SK-N-MC (cell line): ENCODE results near the gene TSGA10IP.

Source experiments
- DNase-seq: peaks from one replicate; pipeline ENCODE4 v3.0.0-alpha.2; 2011; ENCODE audit warnings: low read depth, low spot score
- H3K27ac ChIP-seq: fragments of 200-600 bp; sonication (generic); 2 replicates; pipeline ENCODE4 v1.5.1; 2016; ENCODE audit warnings: mixed run types
- H3K36me3 ChIP-seq: fragments of 200-600 bp; sonication (generic); 2 replicates; pipeline ENCODE4 v1.6.1; 2017; ENCODE audit warnings: antibody characterized with exemption, low read length, mixed read lengths; ENCODE audit not compliant: insufficient read depth
- H3K4me3 ChIP-seq: fragments of 200-600 bp; sonication (generic); 2 replicates; pipeline ENCODE4 v1.5.1; 2016
- H3K9ac ChIP-seq: fragments of 200-600 bp; sonication (generic); 2 replicates; pipeline ENCODE4 v1.8.0; 2017; ENCODE audit warnings: mixed run types, mixed read lengths; ENCODE audit not compliant: insufficient read length
- H3K9me3 ChIP-seq: fragments of 200-600 bp; sonication (generic); 2 replicates; pipeline ENCODE4 v1.6.1; 2017; ENCODE audit warnings: low read depth, mild to moderate bottlenecking, antibody characterized with exemption, low read length, moderate library complexity, mixed read lengths
- EZH2 ChIP-seq: fragments of 200-600 bp; sonication (generic); IDR thresholded peaks from one replicate; pipeline ENCODE4 v1.6.1; 2017; ENCODE audit warnings: antibody characterized with exemption
- FOXP2 ChIP-seq: optimal IDR thresholded peaks from 2 replicates; pipeline ENCODE3; 2011; ENCODE audit warnings: mild to moderate bottlenecking, moderate library complexity; ENCODE audit not compliant: insufficient read depth; ENCODE audit errors: extremely low read length, control extremely low read depth
- POLR2AphosphoS5 ChIP-seq: IDR thresholded peaks from 2 replicates; pipeline ENCODE4 v1.6.1; 2012; ENCODE audit warnings: mild to moderate bottlenecking, low read depth, low read length, borderline replicate concordance

TSGA10IP gene

GRCh38 chr11:65900899-65901180 lies 44.4 kb upstream of the TSGA10IP start:
- Histone ChIP-seq H3K27ac (no peak overlapping the region), H3K36me3 (no peaks in the 10 kb centered on the region), H3K9me3 (no peaks in the 10 kb centered on the region), H3K9ac (no peak overlapping the region), H3K4me3 (peak overlapping the region; percentile 83)
- DNase-seq, result no peak
- TF ChIP-seq EZH2 (no peak), FOXP2 (no peak), POLR2AphosphoS5 (no peak)

GRCh38 chr11:65903068-65903481 lies 42.2 kb upstream of the TSGA10IP start:
- Histone ChIP-seq H3K9me3 (no peaks in the 10 kb centered on the region), H3K36me3 (no peaks in the 10 kb centered on the region), H3K9ac (no peak overlapping the region), H3K4me3 (no peak overlapping the region), H3K27ac (no peak overlapping the region)
- no peak for TF ChIP-seq FOXP2
- no peak for TF ChIP-seq POLR2AphosphoS5
- TF ChIP-seq EZH2, result no peak
- DNase-seq, result no peak

DNA sequence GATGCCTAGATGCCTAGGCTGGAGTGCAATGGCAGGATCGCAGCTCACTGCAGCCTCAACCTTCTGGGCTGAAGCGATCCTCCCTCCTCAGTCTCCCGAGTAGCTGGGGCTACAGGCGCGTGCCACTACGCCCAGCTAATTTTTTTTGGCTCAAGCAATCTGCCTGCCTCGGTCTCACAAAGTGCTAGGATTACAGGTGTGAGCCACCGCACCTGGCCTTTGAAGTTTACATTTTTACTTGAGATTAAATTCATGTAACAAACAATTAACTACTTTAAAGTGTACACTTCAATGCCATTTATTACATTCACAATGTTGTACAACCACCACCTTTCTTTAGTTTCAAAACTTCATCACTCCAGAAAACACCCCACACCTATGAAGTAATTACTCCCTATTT lies 41.6 kb upstream of the TSGA10IP start:
- no peaks in the 10 kb centered on the region for H3K36me3 ChIP-seq
- no peak overlapping the region for H3K27ac ChIP-seq
- no peak for TF ChIP-seq POLR2AphosphoS5
- no peak for TF ChIP-seq EZH2
- no peak for TF ChIP-seq FOXP2
- no peak overlapping the region for H3K9ac ChIP-seq
- no peaks in the 10 kb centered on the region for H3K9me3 ChIP-seq
- H3K4me3 ChIP-seq, result no peak overlapping the region
- no peak for DNase-seq

- Histone ChIP-seq H3K9ac (no peak overlapping the region), H3K36me3 (no peaks in the 10 kb centered on the region), H3K4me3 (no peak overlapping the region), H3K27ac (no peak overlapping the region), H3K9me3 (no peaks in the 10 kb centered on the region)
- no peak for TF ChIP-seq FOXP2
- TF ChIP-seq POLR2AphosphoS5, result no peak
- DNase-seq, result no peak
Observed at GRCh38 chr11:65906602-65907001, 38.7 kb upstream of the TSGA10IP start.

GRCh38 chr11:65907878-65908277 lies 37.4 kb upstream of the TSGA10IP start:
- no peak for DNase-seq
- TF ChIP-seq FOXP2 (no peak), EZH2 (no peak), POLR2AphosphoS5 (no peak)
- Histone ChIP-seq H3K9ac (no peak overlapping the region), H3K27ac (no peak overlapping the region), H3K9me3 (no peaks in the 10 kb centered on the region), H3K36me3 (no peaks in the 10 kb centered on the region), H3K4me3 (no peak overlapping the region)

DNA sequence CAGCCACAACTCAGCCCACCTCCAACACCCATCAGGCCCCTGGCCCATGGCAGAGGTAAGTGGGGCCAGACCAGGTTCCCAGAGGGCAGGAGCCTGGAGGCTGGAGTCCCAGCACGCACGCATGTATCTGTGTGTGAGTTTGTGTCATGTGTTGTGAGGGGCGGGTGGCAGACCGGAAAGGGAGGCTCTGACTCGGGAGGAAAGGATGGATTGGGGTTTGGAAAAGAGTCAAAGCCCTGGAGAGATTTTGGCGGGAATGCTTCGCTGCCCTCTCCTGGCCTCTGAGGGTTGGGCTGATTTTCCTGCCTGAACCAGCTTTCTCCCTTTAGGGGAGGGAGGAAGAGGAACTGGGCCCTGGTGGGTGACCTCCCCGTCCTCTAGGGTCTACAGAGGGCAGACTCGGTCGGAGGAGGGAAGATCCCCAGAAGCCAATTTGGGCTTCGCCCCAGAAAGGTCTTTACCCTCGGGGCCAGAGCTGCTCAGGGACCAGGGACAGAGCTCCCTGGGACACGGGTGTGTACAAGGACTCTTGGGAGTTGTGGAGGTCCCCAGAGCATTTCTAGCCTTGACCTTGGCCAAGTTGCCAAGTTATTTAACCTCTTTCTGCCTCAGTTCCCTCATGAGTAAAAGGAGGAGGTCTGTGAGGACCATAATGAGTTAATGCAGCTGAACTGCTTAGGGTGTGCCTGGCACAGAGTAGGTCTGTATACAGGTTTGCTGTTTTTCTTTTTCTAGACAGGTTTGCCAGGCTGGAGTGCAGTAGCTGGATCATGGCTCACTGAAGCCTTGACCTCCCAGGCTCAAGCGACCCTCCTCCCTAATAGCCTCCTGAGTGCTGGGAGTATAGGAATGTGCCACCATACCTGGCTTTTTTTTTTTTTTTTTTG lies 33.4 kb upstream of the TSGA10IP start:
- Histone ChIP-seq H3K9ac (peak overlapping the region; percentile 2), H3K4me3 (no peak overlapping the region), H3K27ac (no peak overlapping the region), H3K9me3 (no peaks in the 10 kb centered on the region), H3K36me3 (no peaks in the 10 kb centered on the region)
- TF ChIP-seq EZH2 (no peak), FOXP2 (no peak), POLR2AphosphoS5 (no peak)
- no peak for DNase-seq

GRCh38 chr11:65912845-65913244 lies 32.4 kb upstream of the TSGA10IP start:
- Histone ChIP-seq H3K4me3 (no peak overlapping the region), H3K36me3 (no peaks in the 10 kb centered on the region), H3K27ac (no peak overlapping the region), H3K9me3 (no peaks in the 10 kb centered on the region), H3K9ac (no peak overlapping the region)
- TF ChIP-seq POLR2AphosphoS5, result no peak
- TF ChIP-seq EZH2, result no peak
- no peak for TF ChIP-seq FOXP2
- DNase-seq, result no peak

DNA sequence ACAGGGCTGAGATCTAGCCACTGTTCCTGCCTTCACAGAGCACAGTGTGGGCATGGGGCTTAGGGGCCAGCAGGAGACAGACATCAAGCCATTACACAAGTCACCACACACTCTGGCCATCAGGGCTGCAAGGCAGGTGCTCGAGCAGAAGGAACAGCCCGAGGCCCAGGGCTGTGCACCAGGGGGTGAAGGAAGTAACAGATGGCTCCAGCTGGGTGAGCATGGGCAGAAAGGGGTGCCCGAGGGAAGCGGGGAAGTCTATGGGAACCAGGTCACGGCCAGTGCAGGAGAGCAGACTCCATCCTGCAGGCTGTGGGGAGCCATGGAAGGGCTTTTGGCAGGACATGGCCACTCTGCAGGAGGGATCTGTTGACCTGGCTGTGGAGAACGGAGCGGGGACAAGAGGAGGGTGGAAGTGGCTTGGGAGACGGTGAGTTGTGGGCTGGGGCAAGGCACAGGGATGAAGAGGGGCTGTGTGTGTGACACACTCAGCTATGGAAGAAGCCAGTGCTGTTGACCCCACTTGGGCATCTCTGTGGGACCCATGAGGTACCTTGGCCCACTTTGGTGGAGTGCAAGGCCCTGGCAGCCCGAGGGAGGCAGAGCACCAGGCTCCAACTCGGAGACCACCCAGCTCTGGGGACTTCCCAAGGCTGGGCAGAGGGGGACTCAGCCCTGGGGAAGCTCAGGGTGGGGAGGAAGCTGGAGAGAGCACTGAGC lies 30.0 kb upstream of the TSGA10IP start:
- TF ChIP-seq POLR2AphosphoS5 (no peak), FOXP2 (no peak), EZH2 (no peak)
- no peak overlapping the region for H3K27ac ChIP-seq
- no peaks in the 10 kb centered on the region for H3K9me3 ChIP-seq
- H3K36me3 ChIP-seq, result no peaks in the 10 kb centered on the region
- H3K4me3 ChIP-seq, result no peak overlapping the region
- H3K9ac ChIP-seq, result no peak overlapping the region
- no peak for DNase-seq
